HCT116 (cell line): ENCODE results near the gene MRPL36. TPM values are rescaled to one million over a fixed set of nuclear protein-coding genes. Genes with fewer than 3 reads are reported as not detected.

Experiments used
- ATAC-seq: fragments of 200-7000 bp; cut with Tn5 transposase; 2 replicates; pipeline ENCODE4 v1.9.1; 2020; ENCODE audit warnings: mild to moderate bottlenecking, moderate library complexity
- BruUV-seq: library from RNA; stranded (reverse); fragments of 400-500 nt; replicated peaks from 2 replicates; lab custom pipeline; 2021; lab: Mats Ljungman, UMichigan
- CTCF ChIA-PET: fragments of 300-600 bp; sonication (Branson Sonifier 250); formaldehyde crosslinking; loops from one replicate; lab custom pipeline; 2021; ENCODE audit warnings: antibody characterized with exemption; lab: Charles Lee
- POLR2A ChIA-PET: fragments of 300-600, 350-600 bp; sonication (Branson Sonifier 250); formaldehyde crosslinking; loops from one replicate; lab custom pipeline; 2021; ENCODE audit warnings: antibody characterized with exemption; lab: Charles Lee
- RAD21 ChIA-PET, 2 experiments: fragments of 300-600 bp; sonication (Branson Sonifier 250); formaldehyde crosslinking; loops; one replicate each; lab custom pipeline; 2023; ENCODE audit warnings: low total read pairs in 2 of 2; ENCODE audit not compliant: uncharacterized antibody in 2 of 2, unreplicated experiment in 2 of 2, low non-redundant PET in 1 of 2; lab: Charles Lee
- DNase-seq: peaks from one replicate; pipeline ENCODE4 v3.0.0-alpha.2; 2010; ENCODE audit warnings: low read depth, low spot score
- H2AFZ ChIP-seq: fragments of 200-600 bp; shearing (Covaris generic), sonication (generic); 2 replicates; pipeline ENCODE4 v1.6.1; 2017; ENCODE audit warnings: low read depth, mixed run types, mixed read lengths, antibody characterized with exemption, low read length; ENCODE audit not compliant: poor library complexity, severe bottlenecking
- H3K27ac ChIP-seq: 2 replicates; pipeline ENCODE4 v1.5.1; 2012; ENCODE audit warnings: low read depth, low read length
- H3K27me3 ChIP-seq: fragments of 200-600 bp; sonication (generic); 2 replicates; pipeline ENCODE4 v1.6.1; 2016; ENCODE audit warnings: mixed run types, low read length, mixed read lengths; ENCODE audit not compliant: insufficient read depth
- H3K36me3 ChIP-seq, 2 experiments: fragments of 200-500 bp in 1 of 2; fragments of 200-600 bp in 1 of 2; sonication (Bioruptor generic) in 1 of 2; sonication (generic) in 1 of 2; 2 replicates each; pipeline versions ENCODE4 v1.5.1 to v1.6.1; 2014 to 2016; ENCODE audit warnings: low read length in 2 of 2, inconsistent platforms in 1 of 2, mixed read lengths in 1 of 2, mixed run types in 1 of 2; ENCODE audit not compliant: insufficient read depth in 2 of 2, control insufficient read depth in 1 of 2
- H3K4me1 ChIP-seq, 2 experiments: fragments of 200-600 bp in 1 of 2; sonication (generic) in 1 of 2; 2 replicates each; pipeline versions ENCODE4 v1.5.1 to v1.6.1; 2012 to 2017; ENCODE audit warnings: low read length in 2 of 2, inconsistent platforms in 1 of 2, mild to moderate bottlenecking in 1 of 2, mixed read lengths in 1 of 2, mixed run types in 1 of 2, moderate library complexity in 1 of 2; ENCODE audit not compliant: insufficient read depth in 2 of 2, control insufficient read depth in 1 of 2
- H3K4me2 ChIP-seq: fragments of 200-600 bp; sonication (generic); 2 replicates; pipeline ENCODE4 v1.6.1; 2017; ENCODE audit warnings: mixed run types, low read length, mixed read lengths
- H3K4me3 ChIP-seq, 2 experiments: fragments of 200-600 bp in 1 of 2; sonication (generic) in 1 of 2; replicated peaks in 1 of 2; 2 replicates each; pipeline ENCODE4 v1.5.1; 2011 to 2016; ENCODE audit warnings: low read length in 2 of 2, control low read depth in 1 of 2, low read depth in 1 of 2, mild to moderate bottlenecking in 1 of 2, mixed read lengths in 1 of 2, mixed run types in 1 of 2
- H3K79me2 ChIP-seq: fragments of 200-600 bp; sonication (generic); 2 replicates; pipeline ENCODE4 v1.6.1; 2017; ENCODE audit warnings: mild to moderate bottlenecking, mixed run types, low read length, moderate library complexity, mixed read lengths; ENCODE audit not compliant: insufficient read depth
- H3K9ac ChIP-seq: fragments of 200-600 bp; sonication (generic); 2 replicates; pipeline ENCODE4 v1.6.1; 2016; ENCODE audit warnings: low read length, mixed read lengths
- H3K9me2 ChIP-seq: fragments of 200-600 bp; sonication (generic), shearing (Covaris generic); 2 replicates; pipeline ENCODE4 v1.6.1; 2017; ENCODE audit warnings: mixed run types, mild to moderate bottlenecking, moderate library complexity; ENCODE audit not compliant: insufficient read depth
- H3K9me3 ChIP-seq, 2 experiments: fragments of 200-500 bp in 1 of 2; fragments of 200-600 bp in 1 of 2; sonication (Bioruptor generic) in 1 of 2; sonication (generic) in 1 of 2; 2 replicates each; pipeline ENCODE4 v1.6.1; 2014 to 2017; ENCODE audit warnings: low read length in 2 of 2, mixed read lengths in 2 of 2, inconsistent platforms in 1 of 2, low read depth in 1 of 2, mild to moderate bottlenecking in 1 of 2, mixed run types in 1 of 2, moderate library complexity in 1 of 2; ENCODE audit not compliant: control insufficient read depth in 1 of 2, insufficient read depth in 1 of 2
- H4K20me1 ChIP-seq: fragments of 200-600 bp; sonication (generic), shearing (Covaris generic); 2 replicates; pipeline ENCODE4 v1.6.1; 2017; ENCODE audit warnings: mixed run types, mild to moderate bottlenecking, moderate library complexity; ENCODE audit not compliant: insufficient read depth
- ATF3 ChIP-seq: IDR thresholded peaks from 2 replicates; pipeline ENCODE4 v1.6.1; 2012
- EGR1 ChIP-seq: IDR thresholded peaks from 2 replicates; pipeline ENCODE4 v1.6.1; 2012; ENCODE audit warnings: low read depth
- EZH2 ChIP-seq: fragments of 200-600 bp; sonication (generic); IDR thresholded peaks from 2 replicates; pipeline ENCODE4 v1.6.1; 2017; ENCODE audit warnings: antibody characterized with exemption, mixed run types
- EZH2phosphoT487 ChIP-seq: fragments of 200-600 bp; IDR thresholded peaks from 2 replicates; pipeline ENCODE4 v1.6.1; 2018; ENCODE audit warnings: antibody characterized with exemption, borderline replicate concordance
- JUND ChIP-seq: IDR thresholded peaks from 2 replicates; pipeline ENCODE4 v1.6.1; 2012
- MAX ChIP-seq: IDR thresholded peaks from 2 replicates; pipeline ENCODE4 v1.6.1; 2012
- POLR2A ChIP-seq: IDR thresholded peaks from 2 replicates; pipeline ENCODE4 v1.7.0; 2011; ENCODE audit warnings: borderline replicate concordance; ENCODE audit not compliant: insufficient read depth, insufficient read length; ENCODE audit errors: extremely low read depth
- REST ChIP-seq: IDR thresholded peaks from 2 replicates; pipeline ENCODE4 v1.6.1; 2012; ENCODE audit warnings: low read depth
- SP1 ChIP-seq: IDR thresholded peaks from 2 replicates; pipeline ENCODE4 v1.6.1; 2012; ENCODE audit warnings: low read depth
- TCF7L2 ChIP-seq: IDR thresholded peaks from 2 replicates; pipeline ENCODE4 v1.7.0; 2011; ENCODE audit warnings: borderline replicate concordance, inconsistent platforms; ENCODE audit not compliant: insufficient read depth, insufficient read length; ENCODE audit errors: extremely low read depth
- ZFX ChIP-seq: fragments of 450-650 bp; IDR thresholded peaks from 2 replicates; pipeline ENCODE4 v1.6.1; 2017
- intact Hi-C: fragments of 100-400 bp; cut with micrococcal nuclease; formaldehyde crosslinking; loops from 2 replicates; pipeline ENCODE4 v1.10.0; 2022
- total RNA-seq: library from RNA; stranded (reverse); gene quantifications from one replicate; pipeline ENCODE4 v1.2.1, GENCODE V29; 2021; ENCODE audit not compliant: unreplicated experiment

Gene MRPL36
- total RNA-seq, 1 experiment from 2014 or later = 71.9 TPM

GRCh38 chr5:1840071-1840547, 40.5 kb upstream of the MRPL36 start (continued):
- no peak for TF ChIP-seq EZH2
- TF ChIP-seq TCF7L2 = no peak
- no peak for TF ChIP-seq ZFX
- TF ChIP-seq JUND = no peak
- TF ChIP-seq SP1 = no peak
- TF ChIP-seq POLR2A = no peak

GRCh38 chr5:1838013-1838412, 38.4 kb upstream of the MRPL36 start:
- Histone ChIP-seq H3K27me3 (no peaks in the 10 kb centered on the region), H3K4me1 (no peaks in the 10 kb centered on the region), H4K20me1 (no peaks in the 10 kb centered on the region), H3K27ac (no peak overlapping the region), H3K4me2 (no peak overlapping the region), H3K79me2 (no peaks in the 10 kb centered on the region), H3K9ac (no peak overlapping the region), H2AFZ (no peak overlapping the region), H3K9me3 (no peaks in the 10 kb centered on the region), H3K4me3 (no peak overlapping the region), H3K36me3 (no peaks in the 10 kb centered on the region), H3K9me2 (no peaks in the 10 kb centered on the region)
- POLR2A ChIA-PET = no interaction called here
- CTCF ChIA-PET = no interaction called here
- BruUV-seq = no TSS peak
- RAD21 ChIA-PET = no interaction called here
- DNase-seq (no peak), ATAC-seq (no peak)
- TF ChIP-seq EZH2 = no peak
- intact Hi-C loops = no loop called here

GRCh38 chr5:1836891-1837880, 37.5 kb upstream of the MRPL36 start:
- no peak for ATAC-seq
- Histone ChIP-seq H4K20me1 (no peaks in the 10 kb centered on the region), H3K4me2 (no peak overlapping the region), H3K9ac (no peak overlapping the region), H3K9me3 (no peaks in the 10 kb centered on the region), H3K4me3 (no peak overlapping the region), H2AFZ (no peak overlapping the region), H3K79me2 (no peaks in the 10 kb centered on the region), H3K27ac (no peak overlapping the region), H3K9me2 (no peaks in the 10 kb centered on the region), H3K4me1 (no peaks in the 10 kb centered on the region), H3K36me3 (no peaks in the 10 kb centered on the region), H3K27me3 (no peaks in the 10 kb centered on the region)
- ChIA-PET RAD21 (no interaction called here), POLR2A (no interaction called here), CTCF (no interaction called here)
- TF ChIP-seq EGR1 = no peak
- no peak for TF ChIP-seq REST
- TF ChIP-seq ATF3 = no peak
- TF ChIP-seq MAX = no peak
- TF ChIP-seq TCF7L2 = no peak
- no peak for TF ChIP-seq EZH2phosphoT487
- no TSS peak for BruUV-seq
- intact Hi-C loops = no loop called here
- no peak for DNase-seq
